K562 (cell line): Measurements from ENCODE around the gene LRRC39. TPM values are rescaled to one million over a fixed set of nuclear protein-coding genes. Genes with fewer than 3 reads are reported as not detected.

Source experiments
- ATAC-seq: fragments of 200-7000 bp; cut with Tn5 transposase; 3 replicates; pipeline ENCODE4 v1.9.1; 2020; ENCODE audit warnings: moderate library complexity
- BruUV-seq: library from RNA; stranded (reverse); fragments of 400-500 nt; replicated peaks from 2 replicates; lab custom pipeline; 2021; lab: Mats Ljungman, UMichigan
- CTCF ChIA-PET: fragments of 300-600 bp; formaldehyde crosslinking; extraction: SDS; loops from one replicate; lab custom pipeline; 2021; ENCODE audit warnings: low intra/inter-chr PET ratio; lab: Yijun Ruan, JAX
- POLR2A ChIA-PET: fragments of 300-600, 350-650 bp; sonication (Branson Sonifier 250); formaldehyde crosslinking; extraction: SDS; loops from one replicate; lab custom pipeline; 2021; ENCODE audit warnings: antibody characterized with exemption, inconsistent platforms; lab: Yijun Ruan, JAX
- DNase-seq, 4 experiments: peaks; one replicate each; pipeline versions ENCODE4 v3.0.0 to v3.0.0-alpha.2; 2011 to 2018; ENCODE audit warnings: low spot score in 3 of 4, mixed read lengths in 3 of 4; ENCODE audit errors: extremely low read depth in 1 of 4
- FAIRE-seq: peaks from 2 replicates; lab custom pipeline; 2011; peaks lifted over from hg19 to GRCh38; lab: Jason Lieb, UNC
- H2AFZ ChIP-seq: 2 replicates; pipeline ENCODE4 v1.6.0; 2011; ENCODE audit warnings: low read depth, low read length, control low read depth, inconsistent platforms
- H3K27ac ChIP-seq: fragments of 200-600 bp; 3 replicates; pipeline ENCODE4 v1.8.0; 2011; ENCODE audit warnings: low read depth, mild to moderate bottlenecking, control low read depth, inconsistent platforms, low read length, moderate library complexity, mixed read lengths; ENCODE audit errors: extremely low read depth
- H3K27me3 ChIP-seq, 2 experiments: fragments of 300-600 bp in 1 of 2; 2 replicates in 1 of 2; 3 replicates in 1 of 2; pipeline versions ENCODE4 v1.6.0 to v1.8.0; 2011; ENCODE audit warnings: inconsistent platforms in 2 of 2, low read length in 2 of 2, mild to moderate bottlenecking in 1 of 2, mixed read lengths in 1 of 2, moderate library complexity in 1 of 2; ENCODE audit not compliant: control insufficient read depth in 2 of 2, insufficient read depth in 2 of 2
- H3K36me3 ChIP-seq: fragments of 300-600 bp; 3 replicates; pipeline ENCODE4 v1.8.0; 2011; ENCODE audit warnings: mild to moderate bottlenecking, low read length, inconsistent platforms; ENCODE audit not compliant: control insufficient read depth, insufficient read depth
- H3K4me1 ChIP-seq, 2 experiments: fragments of 200-600 bp in 1 of 2; replicated peaks in 1 of 2; 2 replicates in 1 of 2; 3 replicates in 1 of 2; pipeline versions ENCODE4 v1.5.1 to v1.8.0; 2011; ENCODE audit warnings: inconsistent platforms in 2 of 2, low read length in 2 of 2, mild to moderate bottlenecking in 1 of 2, mixed read lengths in 1 of 2, moderate library complexity in 1 of 2; ENCODE audit not compliant: control insufficient read depth in 2 of 2, insufficient read depth in 2 of 2
- H3K4me2 ChIP-seq: 2 replicates; pipeline ENCODE4 v1.6.1; 2011; ENCODE audit warnings: low read length, control low read depth, inconsistent platforms, mixed read lengths; ENCODE audit not compliant: insufficient read depth
- H3K4me3 ChIP-seq: fragments of 200-600 bp; sonication (generic), shearing (Covaris generic); 2 replicates; pipeline ENCODE4 v1.5.1; 2016; ENCODE audit warnings: control low read depth, inconsistent platforms
- H3K79me2 ChIP-seq: fragments of 200-600 bp; 3 replicates; pipeline ENCODE4 v1.8.0; 2011; ENCODE audit warnings: low read length, inconsistent platforms; ENCODE audit not compliant: control insufficient read depth, insufficient read depth
- H3K9ac ChIP-seq, 2 experiments: 2 replicates each; pipeline versions ENCODE4 v1.6.0 to v1.6.1; 2011; ENCODE audit warnings: low read depth in 2 of 2, low read length in 2 of 2, control low read depth in 1 of 2, inconsistent platforms in 1 of 2, mild to moderate bottlenecking in 1 of 2, mixed read lengths in 1 of 2; ENCODE audit not compliant: insufficient read depth in 1 of 2
- H3K9me1 ChIP-seq: one replicate; pipeline ENCODE4 v1.6.0; 2011; ENCODE audit warnings: inconsistent platforms, mild to moderate bottlenecking, low read length, moderate library complexity; ENCODE audit not compliant: control insufficient read depth, insufficient read depth
- H3K9me3 ChIP-seq: replicated peaks from 2 replicates; pipeline ENCODE4 v1.5.1; 2011; ENCODE audit warnings: low read depth, low read length, inconsistent platforms; ENCODE audit not compliant: control insufficient read depth, insufficient read depth
- H4K20me1 ChIP-seq: replicated peaks from 2 replicates; pipeline ENCODE4 v1.6.1; 2011; ENCODE audit warnings: low read length, inconsistent platforms, mixed read lengths; ENCODE audit not compliant: control insufficient read depth, insufficient read depth
- DLX4 ChIP-seq: fragments of 250-450 bp; sonication (Bioruptor Pico); IDR thresholded peaks from 2 replicates; pipeline ENCODE4 v1.6.1; 2021; ENCODE audit warnings: mild to moderate bottlenecking
- ETS1 ChIP-seq: conservative IDR thresholded peaks from 2 replicates; pipeline ENCODE4 v1.6.1; 2011; ENCODE audit warnings: low read depth, mild to moderate bottlenecking, low read length; ENCODE audit not compliant: control insufficient read depth
- NFE2 ChIP-seq: IDR thresholded peaks from 2 replicates; pipeline ENCODE4 v1.6.1; 2014; ENCODE audit warnings: antibody characterized with exemption, low read depth
- PHTF2 ChIP-seq: fragments of 250-450 bp; sonication (Bioruptor Pico); IDR thresholded peaks from 2 replicates; pipeline ENCODE4 v1.5.0; 2021; ENCODE audit warnings: mild to moderate bottlenecking
- RBM15 ChIP-seq: fragments of 200-400 bp; formaldehyde crosslinking; IDR thresholded peaks from 2 replicates; pipeline ENCODE4 v1.6.1; 2018; ENCODE audit warnings: mild to moderate bottlenecking, low read length, moderate library complexity; ENCODE audit not compliant: insufficient read depth
- RNF219 ChIP-seq: fragments of 250-450 bp; sonication (Bioruptor Pico); IDR thresholded peaks from 2 replicates; pipeline ENCODE4 v1.5.0; 2022; ENCODE audit warnings: mild to moderate bottlenecking
- TRIM25 ChIP-seq: fragments of 450-650 bp; IDR thresholded peaks from 2 replicates; pipeline ENCODE4 v1.7.0; 2016; ENCODE audit warnings: borderline replicate concordance
- ZHX1 ChIP-seq: fragments of 150-350 bp; conservative IDR thresholded peaks from 2 replicates; pipeline ENCODE4 v1.6.1; 2014; ENCODE audit warnings: low read length
- ZNF239 ChIP-seq: fragments of 250-450 bp; sonication (Bioruptor Pico); IDR thresholded peaks from 2 replicates; pipeline ENCODE4 v1.4.0; 2020; ENCODE audit warnings: mild to moderate bottlenecking
- ZSCAN29 ChIP-seq: fragments of 450-650 bp; IDR thresholded peaks from 2 replicates; pipeline ENCODE4 v1.6.1; 2017
- WGBS: fragments of 100-300 bp; shearing (Covaris generic); methylation state at CpG from one replicate; pipeline ENCODE4 v1.1.6; 2016; ENCODE audit warnings: low coverage, mixed read lengths; ENCODE audit not compliant: insufficient coverage; ENCODE audit errors: missing lambda C conversion rate; 5-methylcytosine and 5-hydroxymethylcytosine counted together
- in situ Hi-C: fragments of 300-500 bp; cut with MboI; formaldehyde crosslinking; loops from 4 replicates; pipeline ENCODE4 v1.15.0; 2018; ENCODE audit warnings: inconsistent platforms, mixed read lengths
- intact Hi-C: fragments of 100-400 bp; cut with micrococcal nuclease; formaldehyde crosslinking; loops from 2 replicates; pipeline ENCODE4 v1.14.2; 2022
- polyA plus RNA-seq, 8 experiments: library from polyadenylated mRNA; depleted of rRNA in 4 of 8; stranded (reverse) in 5 of 8; unstranded in 3 of 8; fragments of >200 nt; fragmentation: Nextera tagmentation in 2 of 8; fragmentation: Illumina TruSeq in 1 of 8; extraction: Ambion mirVana in 2 of 8; extraction: Trizol in 1 of 8; gene quantifications; 2 replicates each; pipeline versions ENCODE4 v1.2.1 to v1.2.3, GENCODE V29; 2011 to 2014; ENCODE audit warnings: inconsistent platforms in 1 of 8, missing spikeins in 1 of 8
- total RNA-seq, 7 experiments: library from RNA; depleted of rRNA in 6 of 7; stranded (reverse); fragments of >200 nt in 6 of 7; fragmentation: Illumina TruSeq in 2 of 7; extraction: Trizol in 2 of 7; gene quantifications; 2 replicates each; pipeline versions ENCODE4 v1.2.1 to v1.2.3, GENCODE V29; 2011 to 2021; ENCODE audit warnings: low replicate concordance in 1 of 7

LRRC39 gene
- total and polyA plus RNA-seq, 9 of the 15 experiments (the other 6 are each of a cell fraction or from before 2014, with no cell fraction given) = 1.00 to 3.1 (median 1.3) TPM

- peaks cover 97% of the 10 kb centered on the region for H3K36me3 ChIP-seq
- H3K4me2 ChIP-seq = no peak overlapping the region
Observed at GRCh38 chr1:100141192-100141591, 36.9 kb downstream of the LRRC39 start.

More at GRCh38 chr1:100141192-100141591, 36.9 kb downstream of the LRRC39 start:
- no peak overlapping the region for H3K27ac ChIP-seq
- in situ Hi-C loops = no loop called here
- BruUV-seq = no TSS peak
- no peaks in the 10 kb centered on the region for H4K20me1 ChIP-seq
- CTCF ChIA-PET = no interaction called here
- POLR2A ChIA-PET = interaction anchor here (0.6 to 1.9 kb wide), 2 partner anchors 8 to 226 kb away, joined by 3 to 6 read pairs; partner anchors contain the start of genes SASS6 and TRMT13
- TF ChIP-seq RNF219 (CRISPR knock-in tag) = no peak
- no peak for TF ChIP-seq TRIM25
- TF ChIP-seq PHTF2 (CRISPR knock-in tag) = no peak
- no peak for TF ChIP-seq ZHX1
- TF ChIP-seq RBM15 = no peak
- no peak for TF ChIP-seq ZNF239
- TF ChIP-seq ETS1 = no peak
- TF ChIP-seq ZSCAN29 = no peak
- no peak for TF ChIP-seq DLX4 (CRISPR knock-in tag)
- no peak for TF ChIP-seq NFE2
- TF ChIP-seq, all 486 proteins: peak for 0
- H3K4me1 ChIP-seq = peaks cover 0 to 11% of the 10 kb centered on the region in 2 experiments; a peak in 2 of 5 replicates
- no peaks in the 10 kb centered on the region for H3K79me2 ChIP-seq
- no peak overlapping the region for H2AFZ ChIP-seq
- no peaks in the 10 kb centered on the region for H3K27me3 ChIP-seq
- no peak overlapping the region for H3K4me3 ChIP-seq
- FAIRE-seq = no peak
- H3K9ac ChIP-seq = no peak overlapping the region
- DNase-seq = no peak
- peaks cover 3% of the 10 kb centered on the region for H3K9me1 ChIP-seq
- no peaks in the 10 kb centered on the region for H3K9me3 ChIP-seq
- WGBS = 93% methylated on average over 4 of the region's 4 CpGs
- intact Hi-C loops = no loop called here
- ATAC-seq = no peak
